MCF 10A (cell line): ENCODE measurements around the gene LRRC75A. TPM values are rescaled to one million over a fixed set of nuclear protein-coding genes. Genes with fewer than 3 reads are reported as not detected.

Source experiments
- BruUV-seq: library from RNA; stranded (reverse); fragments of 400-500 nt; replicated peaks from 2 replicates; lab custom pipeline; 2021; lab: Mats Ljungman, UMichigan
- CTCF ChIA-PET: fragments of 300-600 bp; sonication (Branson Sonifier 250); formaldehyde crosslinking; extraction: SDS; loops from one replicate; lab custom pipeline; 2021; ENCODE audit warnings: antibody characterized with exemption, inconsistent platforms; lab: Yijun Ruan, JAX
- POLR2A ChIA-PET: fragments of 300-600, 350-650 bp; sonication (Branson Sonifier 250); formaldehyde crosslinking; extraction: SDS; loops from one replicate; lab custom pipeline; 2020; ENCODE audit warnings: antibody characterized with exemption, inconsistent platforms; lab: Yijun Ruan, JAX
- DNase-seq: peaks from one replicate; pipeline ENCODE4 v3.0.0-alpha.2; 2018; ENCODE audit not compliant: unreplicated experiment
- H3K27ac Mint-ChIP-seq: one replicate; pipeline ENCODE4 v1.8.0; 2022; ENCODE audit warnings: mild to moderate bottlenecking, low read depth, mixed read lengths; ENCODE audit not compliant: unreplicated experiment
- H3K27me3 Mint-ChIP-seq: one replicate; pipeline ENCODE4 v1.8.0; 2022; ENCODE audit warnings: mixed read lengths; ENCODE audit not compliant: insufficient read depth, unreplicated experiment
- H3K36me3 Mint-ChIP-seq: one replicate; pipeline ENCODE4 v1.8.0; 2022; ENCODE audit warnings: mild to moderate bottlenecking, moderate library complexity, mixed read lengths; ENCODE audit not compliant: insufficient read depth, unreplicated experiment
- H3K4me1 Mint-ChIP-seq: one replicate; pipeline ENCODE4 v1.8.0; 2022; ENCODE audit warnings: mixed read lengths; ENCODE audit not compliant: insufficient read depth, unreplicated experiment
- H3K4me3 Mint-ChIP-seq: one replicate; pipeline ENCODE4 v1.8.0; 2022; ENCODE audit warnings: mild to moderate bottlenecking, moderate library complexity, mixed read lengths; ENCODE audit not compliant: unreplicated experiment
- H3K9me3 Mint-ChIP-seq: one replicate; pipeline ENCODE4 v1.8.0; 2022; ENCODE audit warnings: mixed read lengths; ENCODE audit not compliant: unreplicated experiment
- intact Hi-C: fragments of 100-400 bp; cut with micrococcal nuclease; formaldehyde crosslinking; loops from 2 replicates; pipeline ENCODE4 v1.14.1; 2022
- total RNA-seq: library from RNA; stranded (reverse); gene quantifications from 2 replicates; pipeline ENCODE4 v1.2.3, GENCODE V29; 2022
- TF ChIP-seq, protein P1 (sequence below): fragments of 200-600 bp; IDR thresholded peaks from one replicate; pipeline ENCODE4 v1.8.0; 2022; ENCODE audit warnings: antibody characterized with exemption, mild to moderate bottlenecking; ENCODE audit not compliant: unreplicated experiment

Gene LRRC75A
- total RNA-seq, 1 experiment from 2014 or later: 0.30 TPM

DNA sequence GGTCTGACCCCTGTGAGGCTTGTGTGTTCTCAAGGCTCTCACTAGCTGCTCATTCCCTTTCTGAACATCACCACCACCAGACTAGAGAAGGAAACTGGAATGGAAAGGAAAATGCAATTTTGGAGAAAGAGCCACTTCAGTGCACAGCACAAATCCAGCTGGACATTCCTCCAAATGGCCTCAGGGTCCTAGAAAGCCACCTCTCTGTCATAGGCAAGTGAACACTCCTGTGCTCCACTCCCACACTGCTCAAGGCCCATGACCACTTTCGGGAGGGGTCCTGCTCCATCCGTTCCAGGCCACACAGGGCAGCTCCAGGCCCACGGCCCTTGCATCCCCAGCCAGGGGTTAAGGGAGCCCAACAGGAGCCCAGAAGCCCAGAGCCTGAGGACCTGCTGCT, 2.6 kb downstream of the LRRC75A start:
- Mint-ChIP-seq H3K4me1 (peaks cover 19% of the 10 kb centered on the region), H3K27me3 (peaks cover 38% of the 10 kb centered on the region), H3K27ac (no peak overlapping the region), H3K36me3 (no peaks in the 10 kb centered on the region), H3K9me3 (no peaks in the 10 kb centered on the region), H3K4me3 (no peak overlapping the region)
- CTCF ChIA-PET: no interaction called here
- no TSS peak for BruUV-seq
- no peak for DNase-seq
- TF ChIP-seq, protein P1, sequence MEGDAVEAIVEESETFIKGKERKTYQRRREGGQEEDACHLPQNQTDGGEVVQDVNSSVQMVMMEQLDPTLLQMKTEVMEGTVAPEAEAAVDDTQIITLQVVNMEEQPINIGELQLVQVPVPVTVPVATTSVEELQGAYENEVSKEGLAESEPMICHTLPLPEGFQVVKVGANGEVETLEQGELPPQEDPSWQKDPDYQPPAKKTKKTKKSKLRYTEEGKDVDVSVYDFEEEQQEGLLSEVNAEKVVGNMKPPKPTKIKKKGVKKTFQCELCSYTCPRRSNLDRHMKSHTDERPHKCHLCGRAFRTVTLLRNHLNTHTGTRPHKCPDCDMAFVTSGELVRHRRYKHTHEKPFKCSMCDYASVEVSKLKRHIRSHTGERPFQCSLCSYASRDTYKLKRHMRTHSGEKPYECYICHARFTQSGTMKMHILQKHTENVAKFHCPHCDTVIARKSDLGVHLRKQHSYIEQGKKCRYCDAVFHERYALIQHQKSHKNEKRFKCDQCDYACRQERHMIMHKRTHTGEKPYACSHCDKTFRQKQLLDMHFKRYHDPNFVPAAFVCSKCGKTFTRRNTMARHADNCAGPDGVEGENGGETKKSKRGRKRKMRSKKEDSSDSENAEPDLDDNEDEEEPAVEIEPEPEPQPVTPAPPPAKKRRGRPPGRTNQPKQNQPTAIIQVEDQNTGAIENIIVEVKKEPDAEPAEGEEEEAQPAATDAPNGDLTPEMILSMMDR: no peak
- intact Hi-C loops: no loop called here
- POLR2A ChIA-PET: no interaction called here

DNA sequence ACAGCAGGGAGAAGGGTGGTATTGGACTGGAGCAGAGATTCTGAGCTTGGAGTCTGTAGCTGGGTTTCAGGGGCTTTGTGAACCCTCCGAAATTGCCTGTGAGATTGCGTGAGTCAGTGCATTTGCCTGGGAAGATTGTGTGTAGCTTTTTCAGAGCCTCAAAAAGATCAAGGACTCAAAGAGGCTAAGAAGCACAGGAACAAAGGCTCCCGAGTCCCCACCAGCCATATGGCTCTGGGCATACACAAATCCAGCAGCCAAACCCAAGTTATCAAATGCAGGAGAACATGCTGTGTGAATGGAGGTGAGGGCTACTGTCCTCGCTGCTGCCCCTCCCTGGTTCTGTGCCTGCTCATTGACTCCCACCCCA, 3.0 kb downstream of the LRRC75A start:
- DNase-seq: no peak
- H3K9me3 Mint-ChIP-seq: no peaks in the 10 kb centered on the region
- TF ChIP-seq, protein P1: no peak
- ChIA-PET CTCF (no interaction called here), POLR2A (interaction anchor here (1.4 kb wide), 1 partner anchor 35 kb away, joined by 4 read pairs; no protein-coding TSS in a partner anchor)
- peaks cover 33% of the 10 kb centered on the region for H3K27me3 Mint-ChIP-seq
- BruUV-seq: no TSS peak
- no peak overlapping the region for H3K27ac Mint-ChIP-seq
- H3K36me3 Mint-ChIP-seq: no peaks in the 10 kb centered on the region
- peaks cover 19% of the 10 kb centered on the region for H3K4me1 Mint-ChIP-seq
- intact Hi-C loops: no loop called here
- no peak overlapping the region for H3K4me3 Mint-ChIP-seq

DNA sequence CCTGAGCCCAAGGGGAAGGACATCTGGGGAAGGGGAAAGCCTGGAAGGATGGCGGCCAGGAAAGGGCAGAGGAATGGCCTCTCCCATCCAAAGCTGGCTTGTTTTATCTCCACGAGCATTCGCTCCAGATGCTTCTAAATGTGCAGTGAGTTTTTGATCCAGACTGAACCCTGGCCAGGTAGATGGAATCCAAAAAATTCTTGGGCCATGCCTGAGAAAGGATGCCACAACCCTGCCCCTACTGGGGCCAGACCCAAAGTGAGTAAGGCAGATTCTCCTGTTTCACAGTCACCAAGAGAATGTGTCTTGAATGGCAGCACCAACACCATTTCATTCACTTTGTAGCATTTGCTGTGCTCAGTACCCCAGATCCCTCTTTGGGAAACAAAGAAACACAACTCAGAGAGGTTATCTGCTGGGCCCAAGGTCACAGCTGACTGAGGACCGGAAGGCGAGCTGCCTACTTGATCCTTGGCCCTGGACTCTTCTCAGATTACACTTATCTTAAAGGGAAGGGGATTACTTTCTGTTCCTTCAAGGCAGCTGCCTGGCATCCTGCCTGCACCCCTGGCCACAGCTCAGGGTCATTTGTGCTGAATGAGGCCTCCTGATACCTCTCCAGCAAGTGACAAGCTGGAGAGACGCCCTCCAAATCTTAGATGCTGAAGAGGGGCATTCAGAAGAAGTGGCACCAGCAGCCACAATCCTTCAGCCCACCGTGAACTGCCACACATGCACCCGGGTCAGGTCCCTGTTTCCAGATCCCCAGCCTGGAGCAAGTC, 3.6 kb downstream of the LRRC75A start:
- H3K4me1 Mint-ChIP-seq: peaks cover 19% of the 10 kb centered on the region
- DNase-seq: peak; percentile 22
- no peak overlapping the region for H3K4me3 Mint-ChIP-seq
- H3K27ac Mint-ChIP-seq: no peak overlapping the region
- no peaks in the 10 kb centered on the region for H3K36me3 Mint-ChIP-seq
- BruUV-seq: no TSS peak
- TF ChIP-seq, protein P1: no peak
- H3K27me3 Mint-ChIP-seq: peaks cover 27% of the 10 kb centered on the region
- intact Hi-C loops: no loop called here
- ChIA-PET CTCF (interaction anchor here (0.5 to 1.2 kb wide), 3 partner anchors 32 to 98 kb away, joined by 3 to 5 read pairs (median 4); no protein-coding TSS in a partner anchor), POLR2A (interaction anchor here (1.3 to 1.4 kb wide), 2 partner anchors 33 to 36 kb away, joined by 3 to 4 read pairs; no protein-coding TSS in a partner anchor)
- H3K9me3 Mint-ChIP-seq: no peaks in the 10 kb centered on the region
